Sigmoid colon (tissue), 4 donors: ENCODE data around the gene TRMT2A.

Source experiments
- CTCF ChIP-seq, 4 experiments: fragments of 450-650 bp in 3 of 4; fragments of 200-600 bp in 1 of 4; IDR thresholded peaks; one replicate each; pipeline ENCODE4 v1.5.1; 2016 to 2019; ENCODE audit warnings: antibody characterized with exemption in 4 of 4, mild to moderate bottlenecking in 3 of 4, moderate library complexity in 2 of 4
- EP300 ChIP-seq, 4 donors: sonication (generic); formaldehyde crosslinking; IDR thresholded peaks; one replicate each; pipeline ENCODE4 v1.6.1; 2017; ENCODE audit warnings: antibody characterized with exemption in 4 of 4
- POLR2A ChIP-seq, 2 donors: fragments of 450-650 bp; IDR thresholded peaks; one replicate each; pipeline ENCODE4 v1.6.1; 2016; ENCODE audit warnings: antibody characterized with exemption in 2 of 2, mild to moderate bottlenecking in 2 of 2, moderate library complexity in 2 of 2
- POLR2AphosphoS5 ChIP-seq, 4 donors: sonication (generic); formaldehyde crosslinking; IDR thresholded peaks; one replicate each; pipeline ENCODE4 v1.6.1; 2017; ENCODE audit warnings: antibody characterized with exemption in 4 of 4

- TF ChIP-seq EP300 (IDR thresholded peaks at IDR 0.05) (no peak), POLR2A (IDR thresholded peaks at IDR 0.05) (no peak), CTCF (IDR thresholded peaks at IDR 0.05) (no peak), POLR2AphosphoS5 (IDR thresholded peaks at IDR 0.05) (no peak)
Observed at GRCh38 chr22:20090730-20091240, 26.2 kb downstream of the TRMT2A start.
